ENCODE results near the gene PGAM1.
"Not testable (repeated sequence)": the region's sequence is repeated elsewhere in the genome, so short reads cannot be mapped to it uniquely, and the experiment has no call there.

The PGAM1 gene

GRCh38 chr10:97407952-97408248 is 18.1 kb upstream of the PGAM1 start:
- no peak for TF ChIP-seq CTCF (conservative IDR thresholded peaks at IDR 0.05; ENCODE audit: low read depth, low read length)
- no peak overlapping the region for H3K4me3 ChIP-seq (ENCODE audit: low read depth, low read length)
- DNase-seq (ENCODE audit: low read depth) = no peak

GRCh38 chr10:97408496-97408992 is 17.4 kb upstream of the PGAM1 start:
- TF ChIP-seq CTCF (conservative IDR thresholded peaks at IDR 0.05; ENCODE audit: low read depth, low read length) = no peak
- DNase-seq (ENCODE audit: low read depth) = no peak
- no peak overlapping the region for H3K4me3 ChIP-seq (ENCODE audit: low read depth, low read length)

- peak; percentile 72 for DNase-seq (ENCODE audit: low read depth)
- TF ChIP-seq CTCF (conservative IDR thresholded peaks at IDR 0.05; ENCODE audit: low read depth, low read length) = no peak
- H3K4me3 ChIP-seq (ENCODE audit: low read depth, low read length) = no peak overlapping the region
Observed at GRCh38 chr10:97411406-97411805, 14.6 kb upstream of the PGAM1 start.

GRCh38 chr10:97412891-97413304 is 13.1 kb upstream of the PGAM1 start:
- no peak for TF ChIP-seq CTCF (conservative IDR thresholded peaks at IDR 0.05; ENCODE audit: low read depth, low read length)

GRCh38 chr10:97416565-97416964 is 9.4 kb upstream of the PGAM1 start:
- DNase-seq (ENCODE audit: low read depth) = no peak
- no peak overlapping the region for H3K4me3 ChIP-seq (ENCODE audit: low read depth, low read length)
- TF ChIP-seq CTCF (conservative IDR thresholded peaks at IDR 0.05; ENCODE audit: low read depth, low read length) = no peak

More at GRCh38 chr10:97412891-97413304, 13.1 kb upstream of the PGAM1 start:
- DNase-seq (ENCODE audit: low read depth) = peak; percentile 43
- H3K4me3 ChIP-seq (ENCODE audit: low read depth, low read length) = no peak overlapping the region

GRCh38 chr10:97423757-97424098 is 2.3 kb upstream of the PGAM1 start:
- not testable (repeated sequence) for H3K4me3 ChIP-seq (ENCODE audit: low read depth, low read length); DNase-seq (ENCODE audit: low read depth)

- peak overlapping the region; percentile 89 for H3K4me3 ChIP-seq (ENCODE audit: low read depth, low read length)
- TF ChIP-seq CTCF (conservative IDR thresholded peaks at IDR 0.05; ENCODE audit: low read depth, low read length) = no peak
- DNase-seq (ENCODE audit: low read depth) = peak; percentile 42
Observed at GRCh38 chr10:97426776-97427570, 982 bp downstream of the PGAM1 start.

Measured in choroid plexus epithelial cell (primary cell).